GM10266 (cell line): ENCODE results near the gene AP3D1.

Experiments
- DNase-seq: peaks from one replicate; pipeline ENCODE4 v3.0.0; 2012; ENCODE audit errors: extremely low spot score
- TF ChIP-seq, protein P1 (sequence below): IDR thresholded peaks from 2 replicates; pipeline ENCODE4 v1.5.1; 2012; ENCODE audit warnings: mild to moderate bottlenecking, low read depth; ENCODE audit not compliant: control insufficient read depth, insufficient read depth; ENCODE audit errors: missing control alignments

AP3D1 gene

DNA sequence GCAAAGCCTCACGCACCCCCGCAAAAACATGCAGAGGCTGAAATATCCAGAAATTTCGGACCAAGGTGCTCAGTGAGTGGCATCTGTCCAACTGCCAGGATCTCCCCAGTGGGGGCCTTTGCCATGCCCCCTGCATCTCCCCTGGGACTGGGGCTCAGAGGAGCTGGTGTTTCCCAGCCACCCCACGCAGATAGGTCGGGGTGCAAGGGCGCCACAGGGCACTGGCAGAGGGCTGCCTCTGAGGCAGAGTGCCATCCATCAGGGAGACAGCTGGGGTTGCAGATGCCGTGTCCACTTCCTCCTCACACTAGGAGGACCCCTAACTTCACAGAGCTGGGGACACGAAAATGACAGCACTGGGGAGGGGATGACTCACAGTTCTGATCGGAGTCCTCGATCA, 28.4 kb downstream of the AP3D1 start:
- no peak for DNase-seq
- TF ChIP-seq, protein P1, sequence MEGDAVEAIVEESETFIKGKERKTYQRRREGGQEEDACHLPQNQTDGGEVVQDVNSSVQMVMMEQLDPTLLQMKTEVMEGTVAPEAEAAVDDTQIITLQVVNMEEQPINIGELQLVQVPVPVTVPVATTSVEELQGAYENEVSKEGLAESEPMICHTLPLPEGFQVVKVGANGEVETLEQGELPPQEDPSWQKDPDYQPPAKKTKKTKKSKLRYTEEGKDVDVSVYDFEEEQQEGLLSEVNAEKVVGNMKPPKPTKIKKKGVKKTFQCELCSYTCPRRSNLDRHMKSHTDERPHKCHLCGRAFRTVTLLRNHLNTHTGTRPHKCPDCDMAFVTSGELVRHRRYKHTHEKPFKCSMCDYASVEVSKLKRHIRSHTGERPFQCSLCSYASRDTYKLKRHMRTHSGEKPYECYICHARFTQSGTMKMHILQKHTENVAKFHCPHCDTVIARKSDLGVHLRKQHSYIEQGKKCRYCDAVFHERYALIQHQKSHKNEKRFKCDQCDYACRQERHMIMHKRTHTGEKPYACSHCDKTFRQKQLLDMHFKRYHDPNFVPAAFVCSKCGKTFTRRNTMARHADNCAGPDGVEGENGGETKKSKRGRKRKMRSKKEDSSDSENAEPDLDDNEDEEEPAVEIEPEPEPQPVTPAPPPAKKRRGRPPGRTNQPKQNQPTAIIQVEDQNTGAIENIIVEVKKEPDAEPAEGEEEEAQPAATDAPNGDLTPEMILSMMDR = no peak

- TF ChIP-seq, protein P1 = no peak
Measured at GRCh38 chr19:2122251-2122650, 29.1 kb downstream of the AP3D1 start.

DNA sequence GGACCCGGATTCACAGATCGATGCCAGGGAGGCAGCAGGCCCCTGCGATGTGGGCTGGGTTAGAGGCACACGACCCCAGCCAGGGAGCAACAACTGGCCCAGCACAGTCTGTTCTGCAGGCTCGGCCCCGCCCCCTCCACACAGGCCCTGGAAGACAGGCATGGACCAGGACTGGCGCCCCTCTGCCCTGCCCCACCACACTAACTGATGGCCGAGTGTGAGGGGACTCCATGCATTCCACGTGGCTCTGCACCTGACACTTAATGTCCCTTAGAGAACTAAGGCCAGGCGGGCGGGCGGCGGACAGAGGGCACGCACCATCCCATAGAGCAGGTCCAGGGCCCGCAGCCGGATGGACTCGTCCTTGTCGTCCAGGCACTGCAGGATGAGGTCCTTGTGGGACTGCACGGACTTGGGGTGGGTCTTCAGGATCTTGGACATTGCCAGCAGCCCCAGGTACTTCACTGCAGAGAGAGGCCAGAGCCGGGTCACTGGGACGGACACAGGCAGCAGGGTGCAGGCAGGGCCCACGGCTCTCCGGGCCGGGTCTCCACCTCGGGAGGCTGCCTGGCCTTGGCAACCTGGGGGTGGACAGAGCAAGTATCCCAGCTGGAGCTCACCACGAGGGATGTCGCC, 29.8 kb downstream of the AP3D1 start:
- no peak for DNase-seq
- TF ChIP-seq, protein P1 = no peak

More at GRCh38 chr19:2122251-2122650, 29.1 kb downstream of the AP3D1 start:
- DNase-seq = no peak

DNA sequence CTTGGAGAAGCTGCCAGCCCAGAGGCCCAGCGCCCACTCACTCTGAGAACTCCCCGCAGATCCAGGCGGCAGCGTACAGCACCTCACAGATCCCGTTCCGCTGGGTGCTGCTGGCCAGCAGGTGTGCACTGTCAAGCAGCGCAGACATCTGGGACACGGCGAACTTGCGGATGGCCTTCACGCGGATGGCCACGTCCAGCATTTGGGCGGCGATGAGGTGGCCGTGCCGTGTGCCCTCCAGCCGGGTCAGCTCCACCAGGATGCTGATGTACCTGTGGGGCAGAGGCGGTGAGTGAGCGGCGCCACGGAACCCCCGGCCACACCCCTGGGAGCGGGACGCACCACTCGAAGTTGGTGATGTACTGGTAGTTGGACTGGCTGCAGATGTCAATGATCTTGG, 30.5 kb downstream of the AP3D1 start:
- TF ChIP-seq, protein P1 = no peak
- DNase-seq = no peak

GRCh38 chr19:2119921-2120785, 31.2 kb downstream of the AP3D1 start:
- DNase-seq = no peak
- TF ChIP-seq, protein P1 = no peak

DNA sequence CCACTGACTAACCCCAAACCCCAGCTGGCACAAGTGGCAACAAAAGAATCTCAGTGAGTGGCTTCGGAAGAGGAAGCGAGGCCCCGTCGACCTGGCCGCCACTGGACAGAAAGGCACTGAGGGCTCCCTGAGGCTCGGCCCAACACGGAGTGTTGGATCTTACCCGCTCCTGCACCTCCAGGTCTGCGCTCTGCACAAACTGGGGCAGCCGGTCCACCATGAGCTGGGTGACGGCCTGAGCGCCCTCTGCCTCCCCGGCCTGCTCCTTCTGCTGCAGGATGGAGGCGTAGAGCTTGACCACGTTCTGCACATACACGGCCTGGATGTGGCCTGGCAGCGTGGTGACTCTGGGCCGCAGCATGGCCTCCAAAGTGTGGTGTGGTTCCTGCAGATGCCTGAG, 32.9 kb downstream of the AP3D1 start:
- TF ChIP-seq, protein P1 = no peak
- no peak for DNase-seq
